NCI-H2171 (cell line): ENCODE measurements around the gene NEK11.
A peak's percentile ranks its signal among the peaks of the same experiment; 100 is the strongest.

ENCODE experiments used
- DNase-seq: peaks from one replicate; lab custom pipeline; 2025; lab: John Stamatoyannopoulos, UW

NEK11 gene

DNA sequence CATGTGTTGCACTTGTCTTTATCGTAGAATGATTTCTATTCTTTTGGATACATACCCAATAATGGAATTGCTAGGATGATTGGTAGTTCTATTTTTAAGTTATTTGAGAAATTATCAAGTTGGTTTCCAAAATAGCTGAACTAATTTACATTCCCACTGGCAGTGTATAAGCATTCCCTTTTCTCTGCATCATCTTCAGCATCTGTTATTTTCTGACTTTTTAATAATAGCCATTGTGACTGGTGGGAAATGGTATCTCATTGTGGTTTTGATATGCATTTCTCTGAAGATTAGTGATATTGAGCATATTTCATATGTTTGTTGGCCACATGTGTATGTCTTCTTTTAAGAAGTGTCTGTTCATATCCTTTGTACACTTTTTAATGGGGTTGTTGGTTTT is 273.2 kb downstream of the NEK11 start:
- DNase-seq = no peak

DNA sequence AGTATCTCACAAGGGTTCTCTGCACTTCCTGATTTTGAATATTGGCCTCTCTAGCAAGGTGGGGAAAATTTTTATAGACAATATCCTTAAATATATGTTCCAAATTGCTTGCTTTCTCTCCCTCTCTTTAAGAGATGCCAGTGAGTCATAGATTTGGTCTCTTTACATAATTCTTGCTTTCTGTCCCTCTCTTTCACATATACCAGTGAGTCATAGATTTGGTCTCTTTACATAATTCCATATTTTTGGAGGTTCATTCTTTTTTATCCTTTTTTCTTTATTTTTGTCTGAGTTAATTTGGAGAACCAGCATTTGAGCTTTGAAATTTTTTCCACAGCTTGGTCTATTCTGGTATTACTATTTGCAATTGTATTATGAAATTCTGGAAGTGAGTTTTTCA is 277.2 kb downstream of the NEK11 start:
- DNase-seq = no peak

DNA sequence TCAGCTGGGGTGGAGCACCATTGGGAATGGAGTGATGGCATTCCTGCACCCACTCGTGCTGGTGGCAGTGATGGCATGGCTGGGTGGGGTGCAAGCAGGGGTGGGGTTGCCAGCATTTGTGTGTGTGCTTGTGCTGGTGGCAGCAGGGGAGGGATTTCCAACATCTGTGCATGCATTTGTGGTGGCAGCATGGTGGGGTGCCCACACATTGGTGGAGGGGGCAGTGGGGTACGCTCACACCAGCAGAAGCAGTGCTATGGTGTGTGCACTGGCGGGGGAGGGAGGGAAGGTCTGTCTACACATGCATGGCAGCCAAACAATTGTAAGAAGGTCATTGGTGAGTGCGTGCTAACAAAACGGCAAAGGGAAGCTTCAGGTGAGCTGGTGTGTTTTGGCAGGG is 278.2 kb downstream of the NEK11 start:
- DNase-seq = no peak

DNA sequence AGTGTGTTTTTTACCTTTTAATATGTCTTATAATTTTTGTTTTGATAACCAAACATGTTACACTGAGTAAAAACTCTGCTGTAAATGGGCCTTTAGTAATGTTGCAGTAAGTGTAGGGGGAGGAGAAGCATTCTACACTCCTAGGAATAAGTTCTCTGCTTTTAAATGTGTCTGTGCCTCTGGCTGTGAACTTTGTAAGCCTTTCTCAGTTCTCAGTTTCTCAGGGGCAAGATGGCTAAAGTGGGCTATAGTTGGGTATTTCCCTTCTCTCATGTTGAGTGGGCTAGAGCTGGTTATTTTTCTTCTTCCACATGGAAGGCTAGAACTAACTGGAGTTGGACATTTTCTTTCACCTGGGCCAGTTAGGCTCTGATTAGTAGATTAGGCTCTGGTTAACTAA is 279.6 kb downstream of the NEK11 start:
- DNase-seq = no peak

DNA sequence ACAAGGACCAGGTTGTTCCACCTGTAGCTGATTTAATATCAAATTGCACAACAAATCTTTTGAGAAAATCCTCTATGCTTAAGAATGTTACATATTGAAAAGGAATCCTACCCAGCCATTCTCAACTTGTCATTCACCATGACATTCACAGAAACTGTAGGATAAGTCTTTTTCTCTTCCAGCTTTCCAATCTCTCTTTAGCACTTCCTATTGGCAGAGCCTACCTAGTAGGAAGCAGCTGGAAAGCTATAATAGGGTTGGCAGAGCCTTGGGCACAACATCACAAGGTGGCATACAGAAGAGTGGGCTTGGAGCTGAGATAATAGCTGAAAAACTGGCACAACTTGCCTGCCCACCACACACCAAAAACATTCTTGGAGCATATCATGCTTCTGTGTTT is 287.6 kb downstream of the NEK11 start:
- DNase-seq = no peak

DNA sequence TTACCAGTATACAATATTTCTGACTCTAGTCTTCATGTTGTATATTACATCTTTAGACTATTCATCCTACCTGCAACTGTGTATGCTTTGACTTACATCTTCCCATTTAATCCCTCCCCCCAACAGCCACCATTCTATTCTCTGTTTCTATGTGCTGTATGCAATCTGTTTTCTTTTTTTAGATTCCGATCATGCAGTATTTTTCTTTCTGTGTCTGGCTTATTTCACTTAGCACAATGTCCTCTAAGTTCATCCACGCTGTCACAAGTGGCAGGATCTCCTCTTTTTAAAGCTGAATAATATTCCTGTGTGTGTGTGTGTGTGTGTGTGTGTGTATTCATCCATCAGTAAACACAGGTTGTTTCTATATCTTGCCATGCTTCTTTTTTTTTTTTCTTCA is 288.5 kb downstream of the NEK11 start:
- no peak for DNase-seq

DNA sequence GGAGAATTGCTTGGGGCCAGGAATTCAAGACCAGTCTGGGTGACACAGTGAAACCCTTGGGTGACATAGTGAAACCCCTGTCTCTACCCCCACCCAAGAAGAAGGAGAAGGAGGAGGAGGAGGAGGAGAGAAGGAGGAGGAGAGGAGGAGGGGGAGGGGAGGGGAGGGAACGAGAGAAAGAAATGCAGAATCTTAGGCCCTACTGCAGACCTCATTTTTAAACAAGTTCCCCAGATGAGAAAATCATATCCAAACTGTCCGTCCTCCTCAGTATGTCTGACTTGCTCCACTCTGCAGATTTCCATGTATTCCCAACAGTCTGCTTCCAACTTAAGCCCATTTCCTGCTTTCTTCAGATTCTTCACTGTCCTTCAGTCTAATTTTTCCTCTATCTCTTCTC is 291.0 kb downstream of the NEK11 start:
- no peak for DNase-seq

DNA sequence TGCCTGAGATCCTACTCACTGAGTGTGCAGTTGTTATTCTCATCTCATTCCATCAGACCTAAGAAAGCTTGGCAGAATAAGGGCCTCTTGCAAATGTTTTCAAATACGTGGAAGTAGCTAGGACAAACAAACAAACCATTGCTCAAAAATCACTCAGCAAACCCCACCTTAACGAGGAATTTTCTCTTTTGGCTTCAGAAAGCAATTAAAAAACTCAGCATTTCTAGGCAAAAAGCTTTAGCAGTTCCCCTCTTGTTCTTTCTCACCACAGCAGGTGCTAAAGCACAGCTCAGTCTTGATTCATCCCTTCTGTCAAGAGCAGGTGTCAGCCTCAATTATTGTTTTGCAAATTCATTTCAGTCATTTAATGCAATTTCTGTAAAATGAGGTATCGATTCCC is 296.3 kb downstream of the NEK11 start:
- DNase-seq = no peak

DNA sequence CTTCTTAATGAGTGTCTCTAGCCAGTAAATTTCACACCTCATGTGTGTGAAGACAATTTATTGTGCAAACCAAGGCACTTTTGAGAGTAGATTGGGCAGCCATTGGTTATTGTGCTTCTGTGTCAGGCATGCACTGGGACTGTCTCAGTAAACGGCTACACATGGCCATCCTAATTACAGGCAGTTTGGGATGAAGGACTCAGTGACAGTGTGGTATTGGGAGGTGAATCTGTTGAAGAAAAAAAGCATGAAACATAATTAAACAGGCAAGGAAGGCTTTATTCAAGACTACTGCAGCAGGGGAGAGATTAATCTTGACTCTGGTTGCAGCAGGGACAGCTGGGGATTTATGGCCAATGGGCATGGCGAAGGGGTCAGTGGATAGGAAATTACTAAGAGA is 297.1 kb downstream of the NEK11 start:
- DNase-seq = no peak

DNA sequence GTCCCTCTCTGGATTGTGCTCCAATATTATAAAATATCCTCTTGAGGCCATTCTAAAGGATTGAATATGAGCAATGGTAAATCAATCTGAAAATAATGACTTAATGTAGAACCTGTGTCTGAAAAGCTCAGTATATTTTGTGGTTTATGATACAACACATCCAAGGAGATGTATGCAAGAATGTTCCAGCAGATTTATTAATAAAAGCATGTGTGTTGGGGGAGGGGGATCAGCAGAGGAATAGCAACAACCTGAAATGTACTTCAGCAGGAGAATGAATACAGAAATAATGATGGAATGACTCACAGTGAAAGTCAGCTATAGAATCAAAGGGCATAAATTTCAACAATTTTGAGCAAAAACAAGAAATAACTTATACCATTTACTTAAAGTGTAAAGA is 298.2 kb downstream of the NEK11 start:
- no peak for DNase-seq

DNA sequence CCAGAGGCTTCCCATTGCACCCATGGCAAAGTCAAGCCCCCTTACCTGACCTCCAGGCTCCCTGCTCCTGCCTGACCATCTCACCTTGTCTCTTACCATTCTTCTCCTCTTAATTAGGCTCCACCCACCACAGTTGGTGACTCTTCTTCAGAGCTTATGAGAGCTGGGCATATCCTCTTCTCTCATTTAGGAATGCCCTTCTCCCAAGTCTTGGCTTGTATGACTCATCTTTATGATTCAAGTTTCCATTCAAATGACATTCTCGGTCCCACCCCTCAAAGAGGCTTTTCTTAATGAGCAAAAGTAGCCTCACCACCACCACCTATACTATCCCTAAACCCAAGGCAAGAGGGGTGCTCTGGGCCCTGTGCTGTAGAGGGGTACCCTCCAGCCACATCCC is 299.6 kb downstream of the NEK11 start:
- no peak for DNase-seq

DNA sequence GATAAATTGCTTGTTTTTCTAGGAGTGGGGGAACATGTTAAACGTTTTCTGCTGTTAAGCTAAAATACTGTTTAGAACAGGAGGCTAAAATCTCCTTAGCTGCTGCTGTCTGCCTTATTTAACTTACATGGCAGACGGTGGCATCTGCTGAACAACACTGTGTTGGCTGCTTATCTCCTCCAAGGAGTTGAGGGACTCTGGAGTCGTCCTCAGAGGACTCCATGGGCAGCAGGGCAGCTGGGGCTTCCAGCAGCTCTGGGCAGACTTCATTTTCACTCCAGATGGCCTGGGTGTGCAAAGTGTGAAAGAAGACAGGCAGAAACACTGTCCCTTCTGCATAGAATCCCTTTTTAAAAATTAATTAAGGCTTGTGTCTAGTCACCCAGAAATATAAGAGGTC is 302.0 kb downstream of the NEK11 start:
- DNase-seq = peak; percentile 63

DNA sequence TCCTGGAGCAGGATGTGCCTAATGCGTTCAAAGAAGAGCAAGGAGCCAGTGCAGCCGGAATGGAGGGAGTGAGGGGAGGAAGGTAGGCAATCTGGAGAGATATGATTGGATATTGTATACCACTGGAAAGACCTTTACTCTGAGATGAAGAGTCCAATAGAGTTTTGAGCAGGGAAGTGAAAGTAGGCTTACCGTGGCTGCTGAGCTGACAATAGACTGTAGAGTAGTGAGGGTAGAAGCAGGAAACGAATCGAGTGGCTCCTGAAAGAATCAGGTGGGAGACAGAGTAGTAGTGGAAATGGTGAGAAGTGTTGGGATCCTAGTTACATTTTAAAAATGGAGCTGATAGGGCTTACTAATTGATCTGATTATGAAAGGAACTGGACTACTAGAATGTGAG is 303.1 kb downstream of the NEK11 start:
- no peak for DNase-seq

DNA sequence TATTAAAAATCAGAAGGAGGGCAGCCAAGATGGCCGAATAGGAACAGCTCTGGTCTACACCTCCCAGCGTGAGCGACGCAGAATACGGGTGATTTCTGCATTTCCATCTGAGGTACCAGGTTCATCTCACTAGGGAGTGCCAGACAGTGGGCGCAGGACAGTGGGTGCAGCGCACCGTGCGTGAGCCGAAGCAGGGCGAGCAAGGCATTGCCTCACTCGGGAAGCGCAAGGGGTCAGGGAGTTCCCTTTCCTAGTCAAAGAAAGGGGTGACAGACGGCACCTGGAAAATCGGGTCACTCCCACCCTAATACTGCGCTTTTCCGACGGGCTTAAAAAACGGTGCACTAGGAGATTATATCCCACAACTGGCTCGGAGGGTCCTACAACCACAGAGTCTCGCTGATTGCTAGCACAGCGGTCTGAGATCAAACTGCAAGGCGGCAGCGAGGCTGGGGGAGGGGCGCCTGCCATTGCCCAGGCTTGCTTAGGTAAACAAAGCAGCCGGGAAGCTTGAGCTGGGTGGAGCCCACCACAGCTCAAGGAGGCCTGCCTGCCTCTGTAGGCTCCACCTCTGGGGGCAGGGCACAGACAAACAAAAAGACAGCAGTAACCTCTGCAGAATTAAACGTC is 304.9 kb downstream of the NEK11 start:
- peak; percentile 53 for DNase-seq

DNA sequence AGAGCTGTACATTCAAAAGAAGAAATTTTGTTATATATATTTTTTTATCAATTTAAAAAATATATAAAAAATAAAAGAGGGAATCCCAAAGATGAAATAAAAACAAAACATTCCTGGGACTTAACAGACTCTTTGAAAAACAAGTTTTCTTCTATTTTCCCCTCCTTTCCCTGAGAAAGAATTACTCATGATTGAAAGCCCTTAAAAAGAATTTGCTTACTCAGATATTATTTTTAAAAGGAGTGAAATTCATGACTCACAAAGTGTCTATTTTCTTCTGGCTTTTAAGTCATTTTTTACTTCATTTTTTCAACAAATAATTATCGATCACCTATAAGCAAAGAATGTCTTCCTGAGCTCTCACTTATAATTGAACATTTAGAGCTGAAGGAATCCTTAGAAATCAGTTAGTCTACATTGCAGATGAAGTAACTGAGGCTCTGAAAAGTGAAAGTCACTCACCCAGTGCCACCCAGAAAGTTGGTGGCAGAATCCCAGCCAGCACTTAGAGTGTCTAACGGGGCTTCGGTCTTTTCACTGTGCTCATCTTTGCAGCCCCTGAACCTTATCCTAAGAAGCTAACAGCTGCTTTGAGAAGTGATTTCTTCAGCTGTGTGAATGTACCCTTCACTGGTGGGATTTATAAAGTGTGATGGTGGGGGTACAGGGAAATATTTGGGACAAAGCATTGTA is 312.4 kb downstream of the NEK11 start:
- no peak for DNase-seq

DNA sequence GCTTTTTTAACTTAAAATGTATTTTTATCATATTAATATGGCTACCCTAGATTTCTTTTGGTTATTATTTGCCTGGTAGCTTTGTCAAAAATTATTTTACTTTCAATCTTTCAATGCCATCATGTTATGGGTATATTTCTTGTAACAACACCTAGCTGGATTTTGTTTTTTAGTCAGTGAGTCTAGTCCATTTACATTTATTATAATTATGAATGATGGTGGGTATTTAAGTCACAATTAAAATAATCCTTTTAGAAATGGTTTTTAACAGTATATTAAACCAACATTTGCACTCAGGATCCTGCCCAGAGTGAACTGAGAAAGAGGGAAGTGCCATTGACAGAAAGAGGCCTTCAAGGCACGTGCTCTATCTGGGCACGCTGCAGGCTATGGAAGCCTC is 315.1 kb downstream of the NEK11 start:
- no peak for DNase-seq

DNA sequence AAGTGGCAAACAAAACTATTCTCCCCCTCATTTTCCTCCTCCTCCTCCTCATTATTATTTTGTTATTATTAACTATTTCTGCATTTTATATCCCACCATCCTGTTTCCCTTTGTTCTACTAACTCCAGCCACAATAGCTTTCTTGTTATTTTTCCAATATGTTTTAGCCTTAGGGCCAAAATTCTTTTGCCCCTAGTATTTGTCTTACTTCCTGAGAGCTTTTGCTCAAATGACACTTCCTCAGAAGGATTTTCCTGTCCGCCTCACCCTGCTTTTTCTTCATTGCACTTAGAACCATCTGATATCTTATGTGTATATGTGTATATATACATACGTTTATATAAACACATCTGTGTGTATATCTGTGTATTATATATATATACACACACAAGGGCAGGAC is 322.2 kb downstream of the NEK11 start:
- no peak for DNase-seq

DNA sequence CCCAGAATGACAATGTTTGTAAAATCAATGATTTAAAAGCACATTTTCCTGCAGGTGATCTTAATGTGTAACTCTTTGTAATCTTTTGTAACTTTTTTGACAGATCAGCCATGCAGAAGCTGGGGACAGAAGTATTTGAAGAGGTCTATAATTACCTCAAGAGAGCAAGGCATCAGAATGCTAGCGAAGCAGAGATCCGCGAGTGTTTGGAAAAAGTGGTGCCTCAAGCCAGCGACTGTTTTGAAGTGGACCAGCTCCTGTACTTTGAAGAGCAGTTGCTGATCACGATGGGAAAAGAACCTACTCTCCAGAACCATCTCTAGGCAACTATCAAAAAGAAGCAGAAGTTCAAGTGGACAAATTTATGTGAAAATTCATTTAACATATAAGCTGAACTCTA is 322.8 kb downstream of the NEK11 start:
- no peak for DNase-seq

DNA sequence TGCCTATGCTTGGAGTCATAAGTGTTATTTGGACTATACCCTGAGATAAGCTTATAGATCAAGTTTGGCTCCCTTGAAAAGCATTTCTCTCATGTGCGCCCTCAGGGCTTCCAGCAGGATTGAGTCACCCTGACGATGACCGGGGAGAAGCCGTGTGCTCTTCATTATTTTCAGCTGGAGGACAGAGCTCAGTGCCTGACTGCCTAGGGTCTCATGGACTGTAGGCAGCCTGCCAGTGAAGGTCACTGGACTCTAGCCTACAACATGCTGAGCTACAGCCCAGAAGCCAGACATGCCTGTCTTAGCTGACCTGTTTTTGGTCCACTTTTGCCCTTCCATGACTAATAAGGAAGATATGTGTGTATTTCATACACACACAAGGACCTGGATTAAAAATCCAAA is 323.3 kb downstream of the NEK11 start:
- no peak for DNase-seq

DNA sequence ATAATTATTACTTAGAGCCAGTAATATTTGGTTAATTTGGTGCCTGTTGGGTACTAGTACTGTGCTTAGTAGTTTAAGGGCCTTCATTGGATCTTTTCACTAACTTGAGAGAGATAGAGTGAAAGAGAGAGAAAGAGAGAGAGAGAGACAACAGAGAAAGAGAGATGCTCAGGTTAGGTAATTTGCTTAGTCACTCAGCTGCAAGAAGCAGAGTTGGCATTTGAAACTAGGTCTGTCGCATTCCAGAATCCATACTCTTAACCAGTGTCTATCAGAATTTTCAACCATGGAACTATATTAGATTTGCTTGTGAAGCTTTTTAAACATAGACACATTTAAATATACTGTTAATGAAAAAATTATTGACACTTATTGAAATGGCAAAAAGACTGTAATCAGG is 323.8 kb downstream of the NEK11 start:
- no peak for DNase-seq

DNA sequence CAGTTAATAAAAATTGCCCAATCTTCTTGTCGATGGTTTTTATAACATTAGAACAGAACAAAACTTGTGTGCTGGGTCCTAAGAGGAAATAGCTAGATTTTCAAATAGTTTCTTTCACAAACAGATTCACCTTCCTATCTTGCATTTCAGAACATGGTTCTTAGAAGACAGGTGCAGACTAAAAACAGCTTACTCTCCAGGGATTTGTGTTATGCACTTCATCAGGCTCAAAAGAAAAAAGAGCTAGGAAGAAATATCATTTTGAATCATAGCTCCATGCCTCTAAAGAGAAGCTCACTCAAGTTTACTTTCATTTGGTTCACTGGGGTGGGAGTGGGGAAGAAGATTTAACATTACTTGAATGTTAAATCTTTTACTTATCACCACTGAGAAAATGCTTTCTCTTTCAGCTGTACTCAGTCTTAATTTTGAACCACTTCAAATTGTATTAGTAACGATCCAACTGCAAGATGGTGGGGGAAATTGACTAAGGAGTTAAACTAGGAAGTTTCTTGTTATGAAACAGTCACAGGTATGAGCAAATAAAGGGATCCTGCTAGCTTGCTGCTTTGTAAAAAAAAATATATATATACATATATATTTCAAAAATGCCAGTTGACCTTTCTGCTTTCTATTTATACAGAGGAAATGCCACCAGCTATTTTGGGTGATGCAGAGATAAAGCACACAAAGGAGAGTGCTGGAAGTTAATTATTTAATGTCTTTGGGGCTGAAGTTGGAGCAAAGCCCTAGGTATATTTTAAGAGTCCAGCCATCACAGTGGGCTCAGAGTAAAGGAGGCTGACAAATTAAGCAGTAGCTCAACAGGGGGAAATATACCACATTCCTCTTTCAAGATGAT is 326.6 kb downstream of the NEK11 start:
- DNase-seq = peak; percentile 22

DNA sequence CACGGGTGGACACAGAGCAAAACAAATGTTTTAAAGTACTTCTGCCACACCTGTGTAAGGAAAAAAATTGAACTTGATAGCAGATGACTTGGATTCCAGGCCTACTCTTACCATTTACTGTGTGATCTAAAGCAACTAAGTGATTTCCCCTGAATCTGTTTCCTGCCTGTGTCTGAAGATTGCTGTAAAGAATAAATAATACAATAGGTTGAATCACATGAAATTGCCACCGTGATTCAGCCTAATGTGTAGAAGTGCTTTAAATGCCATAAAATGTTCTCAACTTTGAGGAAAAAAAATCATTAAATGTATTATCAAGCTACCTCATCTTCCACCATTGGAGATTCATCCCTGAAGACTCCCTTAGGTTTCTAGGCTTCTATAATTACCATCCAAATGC is 327.3 kb downstream of the NEK11 start:
- no peak for DNase-seq

DNA sequence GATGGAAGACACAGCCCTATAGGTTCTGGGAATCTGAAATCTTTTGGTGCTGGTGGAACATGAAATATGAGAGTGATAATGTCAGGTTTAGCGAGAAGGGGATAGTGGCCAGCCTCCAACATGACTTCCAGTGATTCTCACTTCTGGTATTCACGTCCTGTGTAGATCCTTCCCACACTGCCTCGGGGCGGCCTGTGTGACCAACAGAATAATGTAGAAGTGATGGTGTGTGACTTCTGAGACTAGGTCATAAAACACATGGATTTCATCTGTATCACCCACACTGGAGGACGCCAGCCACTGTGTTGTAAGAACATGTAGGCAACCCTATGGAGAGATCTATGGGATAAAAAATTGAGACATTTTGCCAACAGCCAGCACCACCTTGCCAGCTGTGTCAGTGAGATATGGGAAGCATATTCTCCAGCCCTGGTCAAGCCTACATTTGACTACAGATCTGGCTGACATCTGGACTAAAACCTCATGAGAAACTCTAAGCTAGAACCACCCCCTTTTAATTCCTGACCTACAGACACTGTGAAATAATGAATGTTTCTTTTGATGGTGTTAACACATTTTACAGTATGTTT is 329.4 kb downstream of the NEK11 start:
- no peak for DNase-seq
